Activated T-cell treated with anti-CD3 and anti-CD28 coated beads for 4 hours (primary cell): Measurements from ENCODE around the gene TRAPPC2B.
A peak's percentile ranks its signal among the peaks of the same experiment; 100 is the strongest.

ENCODE experiments used
- DNase-seq: peaks from one replicate; pipeline ENCODE4 v3.0.0-alpha.2; 2020

Gene TRAPPC2B

GRCh38 chr19:57376151-57376550, 12.8 kb downstream of the TRAPPC2B start:
- no peak for DNase-seq

- no peak for DNase-seq
Observed at GRCh38 chr19:57377498-57378146, 14.3 kb downstream of the TRAPPC2B start.

- DNase-seq = no peak
Observed at GRCh38 chr19:57380923-57381322, 17.6 kb downstream of the TRAPPC2B start.

GRCh38 chr19:57382806-57383488, 19.6 kb downstream of the TRAPPC2B start:
- no peak for DNase-seq

GRCh38 chr19:57389194-57389729, 25.9 kb downstream of the TRAPPC2B start:
- DNase-seq = no peak

- DNase-seq = peak; percentile 98
Observed at GRCh38 chr19:57389730-57390598, 26.6 kb downstream of the TRAPPC2B start, which contains the start of gene ZNF548. TSS of gene ZNF548 (plus strand) at chr19:57389854. CDS start at chr19:57390100, 246 bp downstream.

- DNase-seq = no peak
Observed at GRCh38 chr19:57395710-57396109, 32.4 kb downstream of the TRAPPC2B start.

- DNase-seq = no peak
Observed at GRCh38 chr19:57398868-57399267, 35.5 kb downstream of the TRAPPC2B start.

GRCh38 chr19:57403737-57404563, 40.6 kb downstream of the TRAPPC2B start:
- DNase-seq = no peak

GRCh38 chr19:57406516-57407123, 43.3 kb downstream of the TRAPPC2B start:
- peak; percentile 68 for DNase-seq

- peak; percentile 88 for DNase-seq
Observed at GRCh38 chr19:57410877-57411671, 47.7 kb downstream of the TRAPPC2B start, which contains the start of gene ZNF17. TSS of gene ZNF17 (plus strand) at chr19:57411161. CDS start at chr19:57413616, 2,455 bp downstream.
